Fibroblast of lung (primary cell): ENCODE results near the gene VEGFA. TPM values are rescaled to one million over a fixed set of nuclear protein-coding genes. Genes with fewer than 3 reads are reported as not detected.

Source experiments
- DNase-seq, 2 donors: peaks; one replicate each; pipeline versions ENCODE4 v3.0.0 to v3.0.0-alpha.2; 2010; ENCODE audit warnings: low read depth in 2 of 2
- H2AFZ ChIP-seq: 2 replicates; pipeline ENCODE4 v1.5.1; 2012; ENCODE audit warnings: low read length, control low read depth, inconsistent platforms
- H3K27ac ChIP-seq: 2 replicates; pipeline ENCODE4 v1.5.1; 2011; ENCODE audit warnings: low read length, control low read depth; ENCODE audit not compliant: insufficient read depth
- H3K27me3 ChIP-seq: 2 replicates; pipeline ENCODE4 v1.5.1; 2011; ENCODE audit warnings: mild to moderate bottlenecking, low read length; ENCODE audit not compliant: control insufficient read depth, insufficient read depth
- H3K36me3 ChIP-seq: 2 replicates; pipeline ENCODE4 v1.5.1; 2011; ENCODE audit warnings: low read length; ENCODE audit not compliant: control insufficient read depth, insufficient read depth
- H3K4me1 ChIP-seq: 2 replicates; pipeline ENCODE4 v1.5.1; 2011; ENCODE audit warnings: low read length; ENCODE audit not compliant: control insufficient read depth, insufficient read depth; ENCODE audit errors: extremely low read depth
- H3K4me2 ChIP-seq: 2 replicates; pipeline ENCODE4 v1.5.1; 2011; ENCODE audit warnings: low read length, control low read depth; ENCODE audit not compliant: insufficient read depth; ENCODE audit errors: extremely low read depth
- H3K4me3 ChIP-seq, 4 experiments: fragments of 200-600 bp in 1 of 4; sonication (generic) in 1 of 4; replicated peaks in 1 of 4; 2 replicates each; pipeline ENCODE4 v1.5.1; 2011 to 2016; ENCODE audit warnings: low read length in 4 of 4, low read depth in 3 of 4, mild to moderate bottlenecking in 3 of 4, control low read depth in 2 of 4, inconsistent platforms in 1 of 4, mixed read lengths in 1 of 4; ENCODE audit not compliant: insufficient read depth in 1 of 4; ENCODE audit errors: control extremely low read depth in 1 of 4
- H3K79me2 ChIP-seq: 2 replicates; pipeline ENCODE4 v1.5.1; 2012; ENCODE audit warnings: mild to moderate bottlenecking, low read length, inconsistent platforms; ENCODE audit not compliant: control insufficient read depth, insufficient read depth
- H3K9ac ChIP-seq: 2 replicates; pipeline ENCODE4 v1.5.1; 2011; ENCODE audit warnings: mild to moderate bottlenecking, low read length, control low read depth; ENCODE audit not compliant: insufficient read depth
- H3K9me3 ChIP-seq: 2 replicates; pipeline ENCODE4 v1.5.1; 2012; ENCODE audit warnings: low read depth, low read length; ENCODE audit not compliant: control insufficient read depth, insufficient read depth
- H4K20me1 ChIP-seq: 2 replicates; pipeline ENCODE4 v1.5.1; 2011; ENCODE audit warnings: low read length; ENCODE audit not compliant: control insufficient read depth, insufficient read depth; ENCODE audit errors: extremely low read depth
- EZH2 ChIP-seq: IDR thresholded peaks from 2 replicates; pipeline ENCODE4 v1.5.1; 2012; ENCODE audit warnings: low read length, control low read depth, mild to moderate bottlenecking; ENCODE audit errors: missing control alignments
- polyA plus RNA-seq, 2 donors: library from polyadenylated mRNA; depleted of rRNA in 1 of 2; stranded (reverse) in 1 of 2; unstranded in 1 of 2; fragments of >200 nt; gene quantifications; 2 replicates each; pipeline ENCODE4 v1.2.1, GENCODE V29; 2011 to 2012; ENCODE audit warnings: missing spikeins in 1 of 2
- total RNA-seq: library from RNA; depleted of rRNA; stranded (reverse); fragments of >200 nt; gene quantifications from 2 replicates; pipeline ENCODE4 v1.2.1, GENCODE V29; 2014
- TF ChIP-seq, protein P1 (sequence below), 2 donors: IDR thresholded peaks in 1 of 2; conservative IDR thresholded peaks in 1 of 2; 1 replicate in 1 of 2; 2 replicates in 1 of 2; pipeline ENCODE4 v1.5.1; 2011 to 2012; ENCODE audit warnings: low read length in 2 of 2, control low read depth in 1 of 2, inconsistent platforms in 1 of 2, low read depth in 1 of 2, mild to moderate bottlenecking in 1 of 2

VEGFA gene
- total and polyA plus RNA-seq, 2 donors (not counting 1 experiment from before 2014, with no cell fraction given): 111 to 150 TPM

GRCh38 chr6:43738877-43739641 lies 31.0 kb upstream of the VEGFA start:
- no peaks in the 10 kb centered on the region for H3K36me3 ChIP-seq
- H3K9ac ChIP-seq: no peak overlapping the region
- no peak overlapping the region for H3K4me3 ChIP-seq
- no peaks in the 10 kb centered on the region for H3K79me2 ChIP-seq
- no peaks in the 10 kb centered on the region for H4K20me1 ChIP-seq
- H3K4me1 ChIP-seq: no peaks in the 10 kb centered on the region
- no peak overlapping the region for H2AFZ ChIP-seq
- TF ChIP-seq EZH2: no peak
- TF ChIP-seq, protein P1, sequence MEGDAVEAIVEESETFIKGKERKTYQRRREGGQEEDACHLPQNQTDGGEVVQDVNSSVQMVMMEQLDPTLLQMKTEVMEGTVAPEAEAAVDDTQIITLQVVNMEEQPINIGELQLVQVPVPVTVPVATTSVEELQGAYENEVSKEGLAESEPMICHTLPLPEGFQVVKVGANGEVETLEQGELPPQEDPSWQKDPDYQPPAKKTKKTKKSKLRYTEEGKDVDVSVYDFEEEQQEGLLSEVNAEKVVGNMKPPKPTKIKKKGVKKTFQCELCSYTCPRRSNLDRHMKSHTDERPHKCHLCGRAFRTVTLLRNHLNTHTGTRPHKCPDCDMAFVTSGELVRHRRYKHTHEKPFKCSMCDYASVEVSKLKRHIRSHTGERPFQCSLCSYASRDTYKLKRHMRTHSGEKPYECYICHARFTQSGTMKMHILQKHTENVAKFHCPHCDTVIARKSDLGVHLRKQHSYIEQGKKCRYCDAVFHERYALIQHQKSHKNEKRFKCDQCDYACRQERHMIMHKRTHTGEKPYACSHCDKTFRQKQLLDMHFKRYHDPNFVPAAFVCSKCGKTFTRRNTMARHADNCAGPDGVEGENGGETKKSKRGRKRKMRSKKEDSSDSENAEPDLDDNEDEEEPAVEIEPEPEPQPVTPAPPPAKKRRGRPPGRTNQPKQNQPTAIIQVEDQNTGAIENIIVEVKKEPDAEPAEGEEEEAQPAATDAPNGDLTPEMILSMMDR (conservative IDR thresholded peaks at IDR 0.05 in 1 of 2, IDR thresholded peaks at IDR 0.05 in 1 of 2; ENCODE audit: low read depth in 1 of 2, low read length in 2 of 2): no peak
- no peak overlapping the region for H3K4me2 ChIP-seq
- no peak for DNase-seq
- H3K27me3 ChIP-seq: peaks cover 3% of the 10 kb centered on the region
- H3K27ac ChIP-seq: no peak overlapping the region
- H3K9me3 ChIP-seq: no peaks in the 10 kb centered on the region

DNA sequence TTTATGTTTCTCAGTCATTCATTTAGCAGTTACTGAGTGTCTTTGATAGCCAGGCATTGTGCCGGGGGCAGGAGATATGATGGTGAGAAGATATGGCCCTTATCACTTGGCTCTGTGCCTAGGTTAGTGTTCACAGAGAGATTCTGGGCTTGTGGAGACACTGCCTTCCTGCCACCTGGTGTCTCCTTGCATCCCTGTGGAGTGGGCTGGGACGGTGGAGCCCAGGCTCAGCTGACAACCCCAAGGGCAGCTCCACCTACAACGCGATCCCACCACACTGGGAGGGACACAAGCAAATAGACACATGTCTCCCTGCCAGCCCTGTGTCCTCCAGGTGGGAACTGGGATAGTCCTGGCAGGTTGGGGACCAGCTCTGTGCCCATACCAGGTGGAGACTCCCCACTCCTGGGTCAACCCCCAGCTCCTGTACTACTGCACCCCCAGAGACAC lies 30.3 kb upstream of the VEGFA start:
- no peak overlapping the region for H3K4me3 ChIP-seq
- no peak for TF ChIP-seq EZH2
- no peak overlapping the region for H3K9ac ChIP-seq
- no peak for DNase-seq
- no peak overlapping the region for H3K27ac ChIP-seq
- H3K4me2 ChIP-seq: no peak overlapping the region
- H3K36me3 ChIP-seq: no peaks in the 10 kb centered on the region
- H2AFZ ChIP-seq: no peak overlapping the region
- H3K4me1 ChIP-seq: no peaks in the 10 kb centered on the region
- H3K9me3 ChIP-seq: no peaks in the 10 kb centered on the region
- H3K27me3 ChIP-seq: peaks cover 3% of the 10 kb centered on the region
- H3K79me2 ChIP-seq: no peaks in the 10 kb centered on the region
- H4K20me1 ChIP-seq: no peaks in the 10 kb centered on the region

GRCh38 chr6:43740321-43740960 lies 29.6 kb upstream of the VEGFA start:
- no peak overlapping the region for H3K4me2 ChIP-seq
- H2AFZ ChIP-seq: no peak overlapping the region
- no peak for DNase-seq
- H3K4me3 ChIP-seq: no peak overlapping the region
- no peaks in the 10 kb centered on the region for H3K36me3 ChIP-seq
- H3K27ac ChIP-seq: no peak overlapping the region
- no peaks in the 10 kb centered on the region for H4K20me1 ChIP-seq
- TF ChIP-seq EZH2: no peak
- TF ChIP-seq, protein P1 (conservative IDR thresholded peaks at IDR 0.05 in 1 of 2, IDR thresholded peaks at IDR 0.05 in 1 of 2; ENCODE audit: low read depth in 1 of 2, low read length in 2 of 2): no peak
- H3K9me3 ChIP-seq: no peaks in the 10 kb centered on the region
- no peaks in the 10 kb centered on the region for H3K79me2 ChIP-seq
- H3K27me3 ChIP-seq: peaks cover 3% of the 10 kb centered on the region
- no peaks in the 10 kb centered on the region for H3K4me1 ChIP-seq
- H3K9ac ChIP-seq: no peak overlapping the region
